HUDEP-2 (cell line): ENCODE results near the gene COL13A1.

Experiments used
- DNase-seq, 76 experiments: peaks; one replicate each; lab custom pipeline; 2025; ENCODE audit not compliant: unreplicated experiment in 76 of 76; lab: John Stamatoyannopoulos, UW

COL13A1 gene

GRCh38 chr10:69817078-69817581, 15.4 kb downstream of the COL13A1 start:
- DNase-seq: no peak

- no peak for DNase-seq
Observed at GRCh38 chr10:69818676-69819239, 17.1 kb downstream of the COL13A1 start.

GRCh38 chr10:69819716-69820506, 18.2 kb downstream of the COL13A1 start:
- no peak for DNase-seq

- no peak for DNase-seq
Observed at GRCh38 chr10:69820817-69821216, 19.1 kb downstream of the COL13A1 start.

- no peak for DNase-seq
Observed at GRCh38 chr10:69825604-69826003, 23.9 kb downstream of the COL13A1 start.

- DNase-seq: no peak
Observed at GRCh38 chr10:69826094-69826493, 24.4 kb downstream of the COL13A1 start.

- DNase-seq: no peak
Observed at GRCh38 chr10:69826789-69827554, 25.3 kb downstream of the COL13A1 start.

- no peak for DNase-seq
Observed at GRCh38 chr10:69828144-69828870, 26.6 kb downstream of the COL13A1 start.

- DNase-seq: no peak
Observed at GRCh38 chr10:69829775-69830174, 28.1 kb downstream of the COL13A1 start.

- no peak for DNase-seq
Observed at GRCh38 chr10:69831231-69831855, 29.6 kb downstream of the COL13A1 start.

GRCh38 chr10:69835233-69835632, 33.5 kb downstream of the COL13A1 start:
- no peak for DNase-seq

GRCh38 chr10:69835875-69836730, 34.4 kb downstream of the COL13A1 start:
- DNase-seq: no peak

GRCh38 chr10:69836731-69837030, 35.0 kb downstream of the COL13A1 start:
- no peak for DNase-seq

- DNase-seq: no peak
Observed at GRCh38 chr10:69837261-69837660, 35.6 kb downstream of the COL13A1 start.

GRCh38 chr10:69838418-69838817, 36.7 kb downstream of the COL13A1 start:
- DNase-seq: no peak

- no peak for DNase-seq
Observed at GRCh38 chr10:69838853-69839252, 37.1 kb downstream of the COL13A1 start.

GRCh38 chr10:69839696-69840345, 38.1 kb downstream of the COL13A1 start:
- DNase-seq: no peak

GRCh38 chr10:69840773-69841172, 39.1 kb downstream of the COL13A1 start:
- no peak for DNase-seq

GRCh38 chr10:69842020-69842419, 40.3 kb downstream of the COL13A1 start:
- no peak for DNase-seq
